Prostate gland (tissue), 2 donors: ENCODE results near the gene STAT5B.

Source experiments
- POLR2A ChIP-seq: fragments of 450-650 bp; IDR thresholded peaks from one replicate; pipeline ENCODE4 v1.6.1; 2016; ENCODE audit warnings: antibody characterized with exemption, mild to moderate bottlenecking
- TF ChIP-seq, protein P1 (sequence below), 4 experiments: fragments of 200-600 bp in 2 of 4; fragments of 450-650 bp in 2 of 4; sonication (generic) in 2 of 4; IDR thresholded peaks; 1 replicate in 3 of 4; 2 replicates in 1 of 4; pipeline ENCODE4 v1.5.1; 2016 to 2019; ENCODE audit warnings: antibody characterized with exemption in 4 of 4, mild to moderate bottlenecking in 2 of 4, moderate library complexity in 2 of 4

DNA sequence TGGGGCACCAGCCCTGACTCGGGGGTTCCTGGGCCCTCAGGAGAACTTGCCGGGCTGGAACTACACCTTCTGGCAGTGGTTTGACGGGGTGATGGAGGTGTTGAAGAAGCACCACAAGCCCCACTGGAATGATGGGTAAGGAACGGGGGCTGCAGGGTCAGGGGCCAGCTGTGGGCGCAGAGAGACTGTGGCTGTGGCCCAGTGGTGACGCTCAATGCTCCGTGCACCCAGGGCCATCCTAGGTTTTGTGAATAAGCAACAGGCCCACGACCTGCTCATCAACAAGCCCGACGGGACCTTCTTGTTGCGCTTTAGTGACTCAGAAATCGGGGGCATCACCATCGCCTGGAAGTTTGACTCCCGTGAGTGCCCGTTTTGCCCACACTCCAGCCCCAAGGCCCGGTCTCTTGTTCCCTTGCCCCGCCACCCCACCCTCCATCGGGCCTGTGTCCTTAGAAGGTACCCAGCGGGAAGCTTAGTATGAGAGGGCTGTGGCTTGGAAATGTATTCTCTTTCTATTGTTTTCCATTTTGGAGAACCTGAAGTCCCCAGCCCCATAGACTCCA lies 31.3 kb upstream of the STAT5B start:
- TF ChIP-seq, protein P1, sequence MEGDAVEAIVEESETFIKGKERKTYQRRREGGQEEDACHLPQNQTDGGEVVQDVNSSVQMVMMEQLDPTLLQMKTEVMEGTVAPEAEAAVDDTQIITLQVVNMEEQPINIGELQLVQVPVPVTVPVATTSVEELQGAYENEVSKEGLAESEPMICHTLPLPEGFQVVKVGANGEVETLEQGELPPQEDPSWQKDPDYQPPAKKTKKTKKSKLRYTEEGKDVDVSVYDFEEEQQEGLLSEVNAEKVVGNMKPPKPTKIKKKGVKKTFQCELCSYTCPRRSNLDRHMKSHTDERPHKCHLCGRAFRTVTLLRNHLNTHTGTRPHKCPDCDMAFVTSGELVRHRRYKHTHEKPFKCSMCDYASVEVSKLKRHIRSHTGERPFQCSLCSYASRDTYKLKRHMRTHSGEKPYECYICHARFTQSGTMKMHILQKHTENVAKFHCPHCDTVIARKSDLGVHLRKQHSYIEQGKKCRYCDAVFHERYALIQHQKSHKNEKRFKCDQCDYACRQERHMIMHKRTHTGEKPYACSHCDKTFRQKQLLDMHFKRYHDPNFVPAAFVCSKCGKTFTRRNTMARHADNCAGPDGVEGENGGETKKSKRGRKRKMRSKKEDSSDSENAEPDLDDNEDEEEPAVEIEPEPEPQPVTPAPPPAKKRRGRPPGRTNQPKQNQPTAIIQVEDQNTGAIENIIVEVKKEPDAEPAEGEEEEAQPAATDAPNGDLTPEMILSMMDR (IDR thresholded peaks at IDR 0.05) = no peak
- no peak for TF ChIP-seq POLR2A
